ENCODE results near the gene MAN2C1. TPM values are rescaled to one million over a fixed set of nuclear protein-coding genes. Genes with fewer than 3 reads are reported as not detected.

Gene MAN2C1
- total RNA-seq, 1 experiment from 2014 or later, result 15.7 TPM

DNA sequence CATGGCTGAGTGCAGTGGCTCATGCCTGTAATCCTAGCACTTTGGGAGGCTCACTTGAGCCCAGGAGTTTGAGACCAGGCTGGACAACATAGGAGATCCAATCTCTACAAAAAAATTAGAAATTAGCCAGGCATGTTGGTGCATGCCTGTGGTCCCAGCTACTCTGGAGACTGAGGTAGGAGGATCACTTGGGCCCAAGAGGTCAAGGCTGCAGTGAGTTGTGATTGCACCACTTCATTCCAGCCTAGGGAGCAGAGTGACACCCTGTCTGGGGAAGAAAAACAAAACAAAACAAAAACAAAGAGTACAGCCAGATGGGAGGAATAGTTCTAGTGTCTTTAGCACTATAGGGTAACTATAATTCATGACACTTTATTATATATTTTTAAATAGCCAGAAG lies 58.7 kb downstream of the MAN2C1 start:
- DNase-seq (ENCODE audit: low spot score), result no peak

DNA sequence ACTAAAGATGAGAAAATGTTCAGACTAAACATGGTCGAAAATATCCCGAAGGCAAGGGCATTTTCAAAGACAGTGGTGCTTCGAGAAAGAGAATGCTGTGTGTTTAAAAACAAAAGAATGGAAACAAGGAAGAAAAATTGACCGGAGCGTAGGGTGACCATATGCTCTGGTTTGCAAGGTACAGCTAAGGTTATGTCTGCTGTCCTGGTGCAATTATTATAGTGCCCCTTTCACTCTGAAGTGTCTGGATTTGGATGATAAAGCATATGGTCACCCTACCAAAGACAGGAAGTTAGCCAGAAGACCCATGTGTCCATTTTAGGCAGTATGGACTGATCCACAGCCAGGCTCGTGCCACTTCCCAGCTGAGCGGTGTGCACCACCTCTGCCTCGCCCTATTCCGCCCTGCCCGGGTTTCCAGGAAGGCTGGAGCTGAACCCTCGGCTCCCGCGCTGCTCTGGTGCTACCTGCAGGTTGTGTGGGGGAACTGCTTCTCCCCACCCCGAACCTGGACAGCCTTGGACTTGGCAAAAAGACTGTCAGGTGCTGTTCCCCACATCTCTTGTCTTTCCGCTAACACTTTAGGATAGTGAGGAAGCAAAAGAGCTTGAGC lies 60.5 kb downstream of the MAN2C1 start:
- DNase-seq (ENCODE audit: low spot score), result peak; percentile 72

- no peak for DNase-seq (ENCODE audit: low spot score)
Measured at GRCh38 chr15:75306188-75306587, 62.2 kb downstream of the MAN2C1 start.

Other genes starting within 250 kb of the MAN2C1 start
- 9.2 and 10.8 TPM in 2 replicates for gene C15orf39, start 166.7 kb downstream of the MAN2C1 start, total RNA-seq (2014; rRNA removed; shearing (Covaris generic))
- not detected in 2 replicates for gene GOLGA6C, start 110.3 kb downstream of the MAN2C1 start, total RNA-seq (2014; rRNA removed; shearing (Covaris generic))
- not detected in 2 replicates for gene GOLGA6D, start 85.8 kb downstream of the MAN2C1 start, total RNA-seq (2014; rRNA removed; shearing (Covaris generic))
- gene COMMD4, start 32.5 kb downstream of the MAN2C1 start, total RNA-seq (2014; rRNA removed; shearing (Covaris generic)), result 110 and 149 TPM in 2 replicates
- gene NEIL1, start 21.6 kb downstream of the MAN2C1 start, total RNA-seq (2014; rRNA removed; shearing (Covaris generic)), result 0.72 and 2.3 TPM in 2 replicates
- 23.9 and 24.4 TPM in 2 replicates for gene SIN3A, start 83.1 kb upstream of the MAN2C1 start, total RNA-seq (2014; rRNA removed; shearing (Covaris generic))
- gene PTPN9, start 210.7 kb upstream of the MAN2C1 start, total RNA-seq (2014; rRNA removed; shearing (Covaris generic)), result 13.4 and 21.0 TPM in 2 replicates